Nephron (organoid): ENCODE results near the gene PNMA6A.
"Not testable (repeated sequence)": the region's sequence is repeated elsewhere in the genome, so short reads cannot be mapped to it uniquely, and the experiment has no call there.

Experiments
- H3K27ac Mint-ChIP-seq, 3 experiments: 2 replicates each; pipeline ENCODE4 v1.8.0; 2020; ENCODE audit warnings: mixed read lengths in 3 of 3, mild to moderate bottlenecking in 2 of 3, moderate library complexity in 1 of 3
- H3K27me3 Mint-ChIP-seq: 2 replicates; pipeline ENCODE4 v1.8.0; 2021; ENCODE audit warnings: low read depth, mild to moderate bottlenecking, moderate library complexity, mixed read lengths
- H3K36me3 Mint-ChIP-seq: 2 replicates; pipeline ENCODE4 v1.8.0; 2020; ENCODE audit warnings: low read depth, mixed read lengths
- H3K4me1 Mint-ChIP-seq: 2 replicates; pipeline ENCODE4 v1.8.0; 2020; ENCODE audit warnings: mixed read lengths
- H3K4me3 Mint-ChIP-seq, 3 experiments: 2 replicates each; pipeline ENCODE4 v1.8.0; 2020; ENCODE audit warnings: mild to moderate bottlenecking in 3 of 3, mixed read lengths in 3 of 3, moderate library complexity in 2 of 3
- H3K9me3 Mint-ChIP-seq: 2 replicates; pipeline ENCODE4 v1.8.0; 2020; ENCODE audit warnings: mixed read lengths

Gene PNMA6A

GRCh38 chrX:153117754-153118153 is 45.5 kb downstream of the PNMA6A start:
- not testable (repeated sequence) for H3K4me3 Mint-ChIP-seq, H3K27me3 Mint-ChIP-seq, H3K9me3 Mint-ChIP-seq, H3K4me1 Mint-ChIP-seq, H3K36me3 Mint-ChIP-seq, H3K27ac Mint-ChIP-seq

DNA sequence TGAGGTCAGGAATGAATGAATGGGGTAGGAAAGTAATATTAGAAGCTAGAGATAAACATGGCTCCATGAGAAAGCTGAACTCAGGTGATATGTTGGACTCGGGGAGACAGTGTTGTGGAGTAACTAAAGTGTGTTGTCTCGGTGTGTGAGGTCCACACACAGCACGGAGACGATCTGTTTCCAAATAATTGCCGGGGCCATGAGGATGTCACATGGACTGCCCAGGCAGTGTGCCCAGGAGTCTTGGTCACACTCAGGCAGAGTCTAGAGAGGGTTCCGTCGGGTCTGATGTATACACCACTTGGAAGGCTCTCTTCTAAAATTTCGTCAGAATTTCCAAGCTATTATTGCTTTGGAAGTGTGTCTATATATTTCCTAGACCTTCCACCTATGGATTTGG is 48.0 kb downstream of the PNMA6A start:
- not testable (repeated sequence) for H3K4me3 Mint-ChIP-seq, H3K27ac Mint-ChIP-seq, H3K36me3 Mint-ChIP-seq, H3K9me3 Mint-ChIP-seq, H3K27me3 Mint-ChIP-seq, H3K4me1 Mint-ChIP-seq

GRCh38 chrX:153123468-153123867 is 51.2 kb downstream of the PNMA6A start:
- H3K27me3 Mint-ChIP-seq, H3K9me3 Mint-ChIP-seq, H3K27ac Mint-ChIP-seq, H3K36me3 Mint-ChIP-seq, H3K4me1 Mint-ChIP-seq, H3K4me3 Mint-ChIP-seq: not testable (repeated sequence)
